PC-3 (cell line): ENCODE measurements around the gene CLDN8. TPM values are rescaled to one million over a fixed set of nuclear protein-coding genes. Genes with fewer than 3 reads are reported as not detected.
A peak's percentile ranks its signal among the peaks of the same experiment; 100 is the strongest.

Source experiments
- ATAC-seq: fragments of 200-7000 bp; cut with Tn5 transposase; 2 replicates; pipeline ENCODE4 v1.9.1; 2020; ENCODE audit warnings: mild to moderate bottlenecking, moderate library complexity
- BruUV-seq: library from RNA; stranded (reverse); fragments of 400-500 nt; replicated peaks from 2 replicates; lab custom pipeline; 2021; lab: Mats Ljungman, UMichigan
- CTCF ChIA-PET: fragments of 300-600 bp; sonication (Branson Sonifier 250); formaldehyde crosslinking; loops from one replicate; lab custom pipeline; 2022; ENCODE audit warnings: antibody characterized with exemption; lab: Charles Lee
- POLR2A ChIA-PET: fragments of 300-600 bp; sonication (Branson Sonifier 250); formaldehyde crosslinking; loops from one replicate; lab custom pipeline; 2022; ENCODE audit warnings: antibody characterized with exemption; ENCODE audit not compliant: unreplicated experiment; lab: Charles Lee
- DNase-seq: peaks from one replicate; pipeline ENCODE4 v3.0.0-alpha.2; 2015
- H2AFZ ChIP-seq: fragments of 300-600 bp; sonication (generic); 2 replicates; pipeline ENCODE4 v1.6.0; 2016; ENCODE audit warnings: antibody characterized with exemption, low read length
- H3F3A ChIP-seq: fragments of 300-600 bp; sonication (generic); one replicate; pipeline ENCODE4 v1.6.0; 2017; ENCODE audit warnings: antibody characterized with exemption, low read length, control low read depth, mild to moderate bottlenecking; ENCODE audit not compliant: unreplicated experiment
- H3K27ac ChIP-seq: fragments of 300-600 bp; sonication (generic); 2 replicates; pipeline ENCODE4 v1.5.1; 2016; ENCODE audit warnings: mild to moderate bottlenecking, low read length
- H3K27me3 ChIP-seq: fragments of 300-600 bp; sonication (generic); 2 replicates; pipeline ENCODE4 v1.6.1; 2016; ENCODE audit warnings: low read length, mixed read lengths
- H3K36me3 ChIP-seq: fragments of 300-600 bp; sonication (generic); 2 replicates; pipeline ENCODE4 v1.6.1; 2016; ENCODE audit warnings: low read depth, mixed run types, low read length, mixed read lengths
- H3K4me1 ChIP-seq: fragments of 300-600 bp; sonication (generic); 2 replicates; pipeline ENCODE4 v1.5.1; 2016; ENCODE audit warnings: low read length; ENCODE audit not compliant: insufficient read depth
- H3K4me2 ChIP-seq: fragments of 300-600 bp; sonication (generic); 2 replicates; pipeline ENCODE4 v1.6.0; 2016; ENCODE audit warnings: low read length
- H3K4me3 ChIP-seq: fragments of 300-600 bp; sonication (generic); 2 replicates; pipeline ENCODE4 v1.5.1; 2016; ENCODE audit warnings: mild to moderate bottlenecking, low read length, mixed read lengths
- H3K79me2 ChIP-seq: fragments of 300-600 bp; sonication (generic); 2 replicates; pipeline ENCODE4 v1.6.1; 2017; ENCODE audit warnings: low read length, mixed read lengths
- H3K9ac ChIP-seq: fragments of 300-600 bp; sonication (generic); 2 replicates; pipeline ENCODE4 v1.6.0; 2016; ENCODE audit warnings: mild to moderate bottlenecking, low read length
- H3K9me2 ChIP-seq: fragments of 300-600 bp; sonication (generic); replicated peaks from 2 replicates; pipeline ENCODE4 v1.6.1; 2016; ENCODE audit warnings: mixed run types, low read length, mixed read lengths
- H3K9me3 ChIP-seq: fragments of 300-600 bp; sonication (generic); 2 replicates; pipeline ENCODE4 v1.6.1; 2016; ENCODE audit warnings: low read length, mixed read lengths
- H4K20me1 ChIP-seq: fragments of 300-600 bp; sonication (generic); 2 replicates; pipeline ENCODE4 v1.6.1; 2016; ENCODE audit warnings: low read length, mixed read lengths
- CTCF ChIP-seq: fragments of 300-600 bp; sonication (generic); conservative IDR thresholded peaks from 2 replicates; pipeline ENCODE4 v1.5.1; 2017; ENCODE audit warnings: antibody characterized with exemption, low read depth, mild to moderate bottlenecking, low read length
- EZH2 ChIP-seq: fragments of 300-600 bp; sonication (generic); IDR thresholded peaks from one replicate; pipeline ENCODE4 v1.6.1; 2017; ENCODE audit warnings: antibody characterized with exemption, mild to moderate bottlenecking, low read length; ENCODE audit not compliant: unreplicated experiment
- EZH2phosphoT487 ChIP-seq: fragments of 300-600 bp; sonication (generic); IDR thresholded peaks from 2 replicates; pipeline ENCODE4 v1.6.1; 2018; ENCODE audit warnings: mild to moderate bottlenecking, antibody characterized with exemption, low read length, borderline replicate concordance
- intact Hi-C: fragments of 100-400 bp; cut with micrococcal nuclease; formaldehyde crosslinking; loops from 2 replicates; pipeline ENCODE4 v1.9.0; 2023
- total RNA-seq: library from RNA; depleted of rRNA; stranded (reverse); fragments of >200 nt; gene quantifications from 2 replicates; pipeline ENCODE4 v1.2.3, GENCODE V29; 2014

CLDN8 gene
- total RNA-seq, 1 experiment from 2014 or later, result 1.5 TPM

DNA sequence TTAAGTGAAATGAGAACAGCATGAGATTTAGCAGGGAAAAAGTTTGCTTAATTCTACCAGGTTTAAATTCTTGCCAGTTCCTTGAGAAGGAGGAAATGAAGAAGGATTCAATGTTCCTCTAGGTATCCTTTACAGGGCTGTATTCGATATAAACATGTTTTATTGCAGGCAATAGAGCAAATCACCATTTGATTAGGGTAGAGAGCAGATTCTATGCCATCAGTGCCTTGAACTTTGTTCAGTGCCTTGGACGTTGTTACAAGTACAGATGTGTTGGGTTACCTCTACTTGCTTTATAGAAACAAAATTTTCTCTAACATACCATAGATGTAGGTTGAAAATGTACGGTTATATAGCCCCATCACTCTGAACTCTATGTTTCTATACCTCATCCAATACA is 18.2 kb upstream of the CLDN8 start:
- H3K4me1 ChIP-seq, result peaks cover 21% of the 10 kb centered on the region
- POLR2A ChIA-PET, result no interaction called here

DNA sequence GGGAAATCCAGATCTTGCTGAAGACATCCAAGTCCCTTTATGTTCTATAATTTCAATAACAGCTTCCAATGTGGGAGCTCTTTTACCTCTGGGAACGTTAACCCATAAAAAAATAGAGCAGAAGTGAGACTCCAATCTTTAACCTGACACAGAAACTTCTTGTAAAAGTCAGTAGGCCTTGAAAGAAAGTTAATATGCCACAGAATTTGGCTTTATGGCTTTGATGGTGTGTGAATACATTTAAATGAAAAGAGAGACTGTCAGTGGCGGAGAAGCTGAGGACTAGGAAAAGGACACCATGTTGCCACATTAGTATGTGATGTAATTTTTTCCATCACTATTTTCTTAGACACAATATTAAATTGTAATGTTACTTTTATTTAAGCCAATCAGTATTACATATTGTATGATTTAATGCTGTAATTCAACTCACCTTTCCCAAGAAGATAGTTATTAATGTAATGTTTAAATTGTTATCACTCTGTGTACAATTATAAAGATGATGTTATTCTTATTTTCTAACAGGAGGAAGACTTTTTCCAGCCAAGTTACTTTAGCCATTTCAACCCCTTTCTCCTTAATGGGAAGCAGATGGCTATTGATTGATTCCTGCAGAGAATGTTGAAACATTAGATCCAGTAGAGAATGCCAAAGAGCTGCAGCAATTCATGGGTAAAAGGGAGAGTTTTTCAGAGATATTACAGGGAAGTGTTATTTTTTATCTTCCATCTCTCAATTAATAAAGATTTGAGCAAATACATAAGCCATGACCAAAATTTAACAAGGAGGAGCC is 17.5 kb upstream of the CLDN8 start:
- Histone ChIP-seq H3K27ac (no peak overlapping the region), H3K36me3 (no peaks in the 10 kb centered on the region), H3K9ac (no peak overlapping the region), H2AFZ (no peak overlapping the region), H3F3A (no peaks in the 10 kb centered on the region), H3K4me2 (no peak overlapping the region), H3K9me3 (no peaks in the 10 kb centered on the region), H4K20me1 (no peaks in the 10 kb centered on the region), H3K4me1 (peaks cover 23% of the 10 kb centered on the region), H3K27me3 (no peaks in the 10 kb centered on the region), H3K4me3 (no peak overlapping the region), H3K9me2 (no peaks in the 10 kb centered on the region), H3K79me2 (no peaks in the 10 kb centered on the region)
- intact Hi-C loops, result no loop called here
- no TSS peak for BruUV-seq
- ChIA-PET CTCF (no interaction called here), POLR2A (no interaction called here)
- DNase-seq, result no peak
- ATAC-seq, result no peak
- TF ChIP-seq EZH2phosphoT487 (no peak), CTCF (no peak), EZH2 (no peak)

More for the DNA sequence above, 18.2 kb upstream of the CLDN8 start:
- BruUV-seq, result no TSS peak
- Histone ChIP-seq H3F3A (no peaks in the 10 kb centered on the region), H3K9me3 (no peaks in the 10 kb centered on the region), H3K36me3 (no peaks in the 10 kb centered on the region), H3K79me2 (no peaks in the 10 kb centered on the region), H3K27me3 (no peaks in the 10 kb centered on the region), H3K9ac (no peak overlapping the region), H4K20me1 (no peaks in the 10 kb centered on the region), H3K4me3 (no peak overlapping the region), H3K9me2 (no peaks in the 10 kb centered on the region), H3K4me2 (peak overlapping the region; percentile 38; the same call in 1 of the 2 replicates), H3K27ac (peak overlapping the region; percentile 66), H2AFZ (no peak overlapping the region)
- CTCF ChIA-PET, result no interaction called here
- DNase-seq, result no peak
- no peak for ATAC-seq
- TF ChIP-seq EZH2, result no peak
- TF ChIP-seq CTCF, result no peak
- no peak for TF ChIP-seq EZH2phosphoT487
- intact Hi-C loops, result no loop called here

DNA sequence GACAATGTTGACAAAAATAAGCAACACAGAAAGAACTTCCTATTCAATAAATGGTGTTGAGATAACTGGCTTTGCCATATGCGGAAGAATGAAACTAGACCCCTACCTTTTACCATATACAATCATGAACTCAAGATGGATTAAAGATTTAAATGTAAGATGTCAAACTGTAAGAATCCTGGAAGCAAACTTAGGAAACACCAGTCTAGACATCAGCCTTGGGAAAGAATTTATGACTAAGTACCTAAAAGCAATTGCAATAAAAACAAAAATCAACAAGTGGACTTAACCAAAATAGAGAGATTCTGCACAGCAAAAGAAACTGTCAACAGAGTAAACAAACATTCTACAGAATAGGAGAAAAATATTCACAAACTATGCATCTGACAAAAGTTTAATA is 16.1 kb upstream of the CLDN8 start:
- Histone ChIP-seq H3F3A (peaks cover 4% of the 10 kb centered on the region), H3K4me1 (peaks cover 33% of the 10 kb centered on the region), H3K9me3 (no peaks in the 10 kb centered on the region), H2AFZ (no peak overlapping the region), H3K4me3 (no peak overlapping the region), H3K9me2 (no peaks in the 10 kb centered on the region), H3K79me2 (no peaks in the 10 kb centered on the region), H3K27ac (no peak overlapping the region), H4K20me1 (no peaks in the 10 kb centered on the region), H3K36me3 (no peaks in the 10 kb centered on the region), H3K27me3 (no peaks in the 10 kb centered on the region), H3K9ac (no peak overlapping the region), H3K4me2 (no peak overlapping the region)
- intact Hi-C loops, result no loop called here
- no TSS peak for BruUV-seq
- POLR2A ChIA-PET, result no interaction called here
- DNase-seq (no peak), ATAC-seq (no peak)
- CTCF ChIA-PET, result no interaction called here
- TF ChIP-seq CTCF (no peak), EZH2 (no peak), EZH2phosphoT487 (no peak)
